ENCODE measurements around the gene ZBED5. TPM values are rescaled to one million over a fixed set of nuclear protein-coding genes. Genes with fewer than 3 reads are reported as not detected.
A peak's percentile ranks its signal among the peaks of the same experiment; 100 is the strongest.

Gene ZBED5
- total RNA-seq, 2 experiments from 2014 or later: 71.1 to 72.0 TPM

GRCh38 chr11:10803676-10804075, 54.2 kb downstream of the ZBED5 start:
- H3K27ac Mint-ChIP-seq: peak overlapping the region; percentile 100
- ChIA-PET POLR2A (interaction anchor here (0.9 to 5.3 kb wide), 8 partner anchors 8 to 1039 kb away, joined by 3 to 34 read pairs (median 4); partner anchors contain the start of genes CTR9 and ZBED5), CTCF (interaction anchor here (1.2 to 3.2 kb wide), 4 partner anchors 11 to 225 kb away, joined by 3 to 19 read pairs (median 6); no protein-coding TSS in a partner anchor)
- H3K27me3 ChIP-seq (ENCODE audit: control insufficient read depth in 1 of 2, insufficient read depth in 2 of 2, low read length in 2 of 2): no peaks in the 10 kb centered on the region
- H3K36me3 ChIP-seq (ENCODE audit: insufficient read depth, low read length): peaks cover 85% of the 10 kb centered on the region
- H3K4me3 ChIP-seq (ENCODE audit: low read length): no peak overlapping the region
- no peaks in the 10 kb centered on the region for H3K27me3 Mint-ChIP-seq
- peak overlapping the region; percentile 11 for H3K4me3 Mint-ChIP-seq
- no peaks in the 10 kb centered on the region for H3K9me3 Mint-ChIP-seq
- TF ChIP-seq CTCF (IDR thresholded peaks at IDR 0.05): no peak
- ATAC-seq (ENCODE audit: poor library complexity) (no peak), DNase-seq (no peak)
- no peak overlapping the region for H3K27ac ChIP-seq (ENCODE audit: low read depth in 1 of 2, low read length in 2 of 2)
- H3K4me1 Mint-ChIP-seq (ENCODE audit: low read depth): peaks cover 87% of the 10 kb centered on the region
- H3K9me3 ChIP-seq (ENCODE audit: control insufficient read depth in 1 of 2, insufficient read depth in 1 of 2, low read length in 2 of 2): no peaks in the 10 kb centered on the region
- H3K36me3 Mint-ChIP-seq (ENCODE audit: low read depth): peaks cover 100% of the 10 kb centered on the region
- H3K4me1 ChIP-seq (ENCODE audit: insufficient read depth, low read length): peaks cover 54% of the 10 kb centered on the region
- intact Hi-C loops (cut with DNase I, micrococcal nuclease): loop anchor here in 1 of 2 experiments (5.0 kb wide), 1 partner anchor 1039 kb away; the partner anchor contains the start of gene USP47

Other genes starting within 250 kb of the ZBED5 start
- gene IRAG1, start 164.3 kb downstream of the ZBED5 start, total RNA-seq: not detected
- gene CTR9, start 106.8 kb downstream of the ZBED5 start, total RNA-seq: 10 to 100 TPM; 34.0 to 34.7 TPM
- 1,000 to 10,000 TPM; 1,001 to 1,008 TPM for gene EIF4G2, start 49.1 kb downstream of the ZBED5 start, total RNA-seq

Measured in CD4-positive, alpha-beta T cell (primary cell).